Caco-2 (cell line): ENCODE data around the gene OMG. TPM values are rescaled to one million over a fixed set of nuclear protein-coding genes. Genes with fewer than 3 reads are reported as not detected.

Experiments used
- BruUV-seq: library from RNA; stranded (reverse); fragments of 400-500 nt; replicated peaks from 2 replicates; lab custom pipeline; 2021; lab: Mats Ljungman, UMichigan
- CTCF ChIA-PET: fragments of 300-600 bp; sonication (Branson Sonifier 250); formaldehyde crosslinking; loops from one replicate; lab custom pipeline; 2022; ENCODE audit warnings: antibody characterized with exemption; lab: Charles Lee
- POLR2A ChIA-PET: fragments of 300-600 bp; sonication (Branson Sonifier 250); formaldehyde crosslinking; loops from one replicate; lab custom pipeline; 2022; ENCODE audit warnings: antibody characterized with exemption; lab: Charles Lee
- DNase-seq, 2 experiments: peaks; one replicate each; pipeline versions ENCODE4 v3.0.0 to v3.0.0-alpha.2; 2020 to 2022
- H3K27me3 ChIP-seq: replicated peaks from 2 replicates; pipeline ENCODE4 v1.6.0; 2011; ENCODE audit warnings: low read length; ENCODE audit not compliant: control insufficient read depth, insufficient read depth
- H3K36me3 ChIP-seq: 2 replicates; pipeline ENCODE4 v1.5.1; 2011; ENCODE audit warnings: low read length; ENCODE audit not compliant: control insufficient read depth, insufficient read depth
- H3K4me1 ChIP-seq: fragments of 250-450 bp; sonication (Bioruptor Pico); 2 replicates; pipeline ENCODE4 v1.5.1; 2020; ENCODE audit warnings: mild to moderate bottlenecking
- H3K4me3 ChIP-seq: 2 replicates; pipeline ENCODE4 v1.5.1; 2011; ENCODE audit warnings: low read depth, mild to moderate bottlenecking, control low read depth, low read length
- H3K9me3 ChIP-seq: fragments of 250-450 bp; sonication (Bioruptor Pico); 2 replicates; pipeline ENCODE4 v1.5.1; 2020; ENCODE audit warnings: mild to moderate bottlenecking, moderate library complexity
- H3K27ac Mint-ChIP-seq: one replicate; pipeline ENCODE4 v1.8.0; 2022; ENCODE audit warnings: mixed read lengths; ENCODE audit not compliant: unreplicated experiment
- H3K27me3 Mint-ChIP-seq: one replicate; pipeline ENCODE4 v1.8.0; 2022; ENCODE audit warnings: mixed read lengths; ENCODE audit not compliant: insufficient read depth, unreplicated experiment
- H3K36me3 Mint-ChIP-seq: one replicate; pipeline ENCODE4 v1.8.0; 2022; ENCODE audit warnings: mild to moderate bottlenecking, mixed read lengths; ENCODE audit not compliant: insufficient read depth, unreplicated experiment
- H3K4me1 Mint-ChIP-seq: one replicate; pipeline ENCODE4 v1.8.0; 2022; ENCODE audit warnings: low read depth, mixed read lengths; ENCODE audit not compliant: unreplicated experiment
- H3K4me3 Mint-ChIP-seq: one replicate; pipeline ENCODE4 v1.8.0; 2022; ENCODE audit warnings: mild to moderate bottlenecking, moderate library complexity, mixed read lengths; ENCODE audit not compliant: unreplicated experiment
- H3K9me3 Mint-ChIP-seq: one replicate; pipeline ENCODE4 v1.8.0; 2022; ENCODE audit warnings: mixed read lengths; ENCODE audit not compliant: unreplicated experiment
- intact Hi-C: fragments of 100-400 bp; cut with micrococcal nuclease; formaldehyde crosslinking; loops from one replicate; pipeline ENCODE4 v1.10.0; 2022; ENCODE audit not compliant: unreplicated experiment
- total RNA-seq: library from RNA; stranded (reverse); gene quantifications from 2 replicates; pipeline ENCODE4 v1.2.3, GENCODE V29; 2022
- TF ChIP-seq, protein P1 (sequence below), 2 experiments: fragments of 200-600 bp in 1 of 2; IDR thresholded peaks; 1 replicate in 1 of 2; 2 replicates in 1 of 2; pipeline versions ENCODE4 v1.5.1 to v1.8.0; 2011 to 2022; ENCODE audit warnings: antibody characterized with exemption in 1 of 2, control low read depth in 1 of 2, inconsistent platforms in 1 of 2, low read depth in 1 of 2, low read length in 1 of 2, mild to moderate bottlenecking in 1 of 2, moderate library complexity in 1 of 2; ENCODE audit not compliant: insufficient read depth in 1 of 2, severe bottlenecking in 1 of 2, unreplicated experiment in 1 of 2

The OMG gene
- total RNA-seq, 1 experiment from 2014 or later: not detected

DNA sequence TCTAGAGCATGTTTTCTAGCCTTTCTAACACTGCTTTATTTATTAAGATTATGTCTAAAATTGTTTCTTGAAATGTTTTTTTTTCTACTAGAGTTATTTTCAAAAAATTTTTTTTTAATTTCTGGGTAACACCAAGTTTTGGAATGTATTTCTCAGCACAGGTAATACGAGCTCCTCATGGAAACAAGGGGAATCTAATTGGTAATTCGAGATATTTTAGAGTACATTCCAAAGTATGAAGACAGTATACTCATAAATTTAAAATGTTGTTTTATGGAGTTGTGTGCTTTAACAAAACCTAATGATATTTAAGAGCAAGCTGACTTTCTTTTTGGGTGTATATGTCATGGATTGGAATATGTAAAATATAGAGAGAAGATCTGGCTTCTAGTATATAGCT lies 42.4 kb downstream of the OMG start:
- no peaks in the 10 kb centered on the region for H3K27me3 Mint-ChIP-seq
- ChIA-PET POLR2A (interaction anchor here (0.6 kb wide), 1 partner anchor 31 kb away, joined by 3 read pairs; no protein-coding TSS in a partner anchor), CTCF (no interaction called here)
- no peak for DNase-seq
- intact Hi-C loops: no loop called here
- peaks cover 7% of the 10 kb centered on the region for H3K4me1 Mint-ChIP-seq
- Histone ChIP-seq H3K4me3 (no peak overlapping the region), H3K27me3 (no peaks in the 10 kb centered on the region), H3K4me1 (no peaks in the 10 kb centered on the region), H3K9me3 (no peaks in the 10 kb centered on the region), H3K36me3 (no peaks in the 10 kb centered on the region)
- H3K9me3 Mint-ChIP-seq: no peaks in the 10 kb centered on the region
- peaks cover 15% of the 10 kb centered on the region for H3K36me3 Mint-ChIP-seq
- no peak overlapping the region for H3K4me3 Mint-ChIP-seq
- no TSS peak for BruUV-seq
- no peak overlapping the region for H3K27ac Mint-ChIP-seq
- TF ChIP-seq, protein P1, sequence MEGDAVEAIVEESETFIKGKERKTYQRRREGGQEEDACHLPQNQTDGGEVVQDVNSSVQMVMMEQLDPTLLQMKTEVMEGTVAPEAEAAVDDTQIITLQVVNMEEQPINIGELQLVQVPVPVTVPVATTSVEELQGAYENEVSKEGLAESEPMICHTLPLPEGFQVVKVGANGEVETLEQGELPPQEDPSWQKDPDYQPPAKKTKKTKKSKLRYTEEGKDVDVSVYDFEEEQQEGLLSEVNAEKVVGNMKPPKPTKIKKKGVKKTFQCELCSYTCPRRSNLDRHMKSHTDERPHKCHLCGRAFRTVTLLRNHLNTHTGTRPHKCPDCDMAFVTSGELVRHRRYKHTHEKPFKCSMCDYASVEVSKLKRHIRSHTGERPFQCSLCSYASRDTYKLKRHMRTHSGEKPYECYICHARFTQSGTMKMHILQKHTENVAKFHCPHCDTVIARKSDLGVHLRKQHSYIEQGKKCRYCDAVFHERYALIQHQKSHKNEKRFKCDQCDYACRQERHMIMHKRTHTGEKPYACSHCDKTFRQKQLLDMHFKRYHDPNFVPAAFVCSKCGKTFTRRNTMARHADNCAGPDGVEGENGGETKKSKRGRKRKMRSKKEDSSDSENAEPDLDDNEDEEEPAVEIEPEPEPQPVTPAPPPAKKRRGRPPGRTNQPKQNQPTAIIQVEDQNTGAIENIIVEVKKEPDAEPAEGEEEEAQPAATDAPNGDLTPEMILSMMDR (IDR thresholded peaks at IDR 0.05; ENCODE audit: insufficient read depth in 1 of 2, low read depth in 1 of 2, low read length in 1 of 2, severe bottlenecking in 1 of 2, unreplicated experiment in 1 of 2): no peak

DNA sequence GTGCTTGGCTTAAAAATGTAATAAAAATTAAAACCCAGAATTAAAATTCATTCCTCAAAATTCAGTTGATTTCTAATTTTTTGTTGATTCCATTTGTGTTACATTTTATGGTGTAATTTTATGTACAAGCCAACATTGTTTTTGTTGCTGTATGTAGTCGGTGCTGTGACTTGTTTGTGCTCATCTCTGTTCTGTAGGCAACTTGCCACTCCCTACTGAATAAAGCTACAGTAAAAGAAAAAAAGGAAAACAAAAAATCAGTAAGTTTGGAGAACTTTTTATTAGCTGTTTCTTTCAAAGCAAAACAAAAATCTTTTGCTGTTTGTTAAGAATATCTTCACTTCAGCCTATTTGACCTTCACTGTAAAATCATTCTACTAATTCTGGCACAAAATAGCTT lies 44.3 kb downstream of the OMG start:
- Mint-ChIP-seq H3K27me3 (no peaks in the 10 kb centered on the region), H3K9me3 (no peaks in the 10 kb centered on the region), H3K36me3 (peaks cover 23% of the 10 kb centered on the region), H3K4me1 (peaks cover 7% of the 10 kb centered on the region), H3K27ac (no peak overlapping the region), H3K4me3 (no peak overlapping the region)
- ChIA-PET CTCF (no interaction called here), POLR2A (no interaction called here)
- no peaks in the 10 kb centered on the region for H3K4me1 ChIP-seq
- DNase-seq: no peak
- H3K36me3 ChIP-seq: no peaks in the 10 kb centered on the region
- TF ChIP-seq, protein P1 (IDR thresholded peaks at IDR 0.05; ENCODE audit: insufficient read depth in 1 of 2, low read depth in 1 of 2, low read length in 1 of 2, severe bottlenecking in 1 of 2, unreplicated experiment in 1 of 2): no peak
- no TSS peak for BruUV-seq
- intact Hi-C loops: no loop called here
- no peaks in the 10 kb centered on the region for H3K9me3 ChIP-seq
- no peaks in the 10 kb centered on the region for H3K27me3 ChIP-seq
- no peak overlapping the region for H3K4me3 ChIP-seq

DNA sequence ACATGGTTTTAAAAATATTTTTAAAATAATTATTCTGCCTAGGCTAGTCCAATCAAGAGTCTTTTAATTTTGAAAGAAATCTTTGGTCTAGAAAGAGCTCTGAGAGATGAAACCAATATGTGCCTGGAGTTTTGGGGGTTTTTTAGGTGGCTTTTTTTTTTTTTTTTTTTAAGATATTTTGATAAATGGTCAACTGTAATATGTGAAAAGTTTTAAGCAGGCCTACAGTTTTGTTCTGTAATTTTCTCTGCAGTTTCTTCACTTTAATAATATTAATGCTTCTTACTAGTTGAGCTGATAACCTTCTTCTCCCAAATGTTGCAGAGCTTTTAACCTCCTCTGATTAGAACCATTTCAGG lies 45.1 kb downstream of the OMG start:
- peaks cover 7% of the 10 kb centered on the region for H3K4me1 Mint-ChIP-seq
- TF ChIP-seq, protein P1 (IDR thresholded peaks at IDR 0.05; ENCODE audit: insufficient read depth in 1 of 2, low read depth in 1 of 2, low read length in 1 of 2, severe bottlenecking in 1 of 2, unreplicated experiment in 1 of 2): no peak
- H3K27me3 Mint-ChIP-seq: no peaks in the 10 kb centered on the region
- no peak overlapping the region for H3K4me3 Mint-ChIP-seq
- H3K4me1 ChIP-seq: no peaks in the 10 kb centered on the region
- H3K9me3 ChIP-seq: no peaks in the 10 kb centered on the region
- DNase-seq: no peak
- ChIA-PET CTCF (no interaction called here), POLR2A (no interaction called here)
- H3K4me3 ChIP-seq: no peak overlapping the region
- no peaks in the 10 kb centered on the region for H3K36me3 ChIP-seq
- peaks cover 28% of the 10 kb centered on the region for H3K36me3 Mint-ChIP-seq
- intact Hi-C loops: no loop called here
- BruUV-seq: no TSS peak
- H3K27me3 ChIP-seq: no peaks in the 10 kb centered on the region
- no peak overlapping the region for H3K27ac Mint-ChIP-seq
- no peaks in the 10 kb centered on the region for H3K9me3 Mint-ChIP-seq
